PFSK-1 (cell line): Measurements from ENCODE around the gene ZGPAT.

Experiments
- SIN3A ChIP-seq: IDR thresholded peaks from 2 replicates; pipeline ENCODE4 v1.6.1; 2012; ENCODE audit warnings: mild to moderate bottlenecking, low read length, moderate library complexity, borderline replicate concordance; ENCODE audit not compliant: insufficient read depth
- TAF1 ChIP-seq: IDR thresholded peaks from 2 replicates; pipeline ENCODE4 v1.6.1; 2012; ENCODE audit warnings: low read length, control low read depth, borderline replicate concordance; ENCODE audit not compliant: insufficient read depth

- TF ChIP-seq TAF1, result no peak
- no peak for TF ChIP-seq SIN3A
These were observed 31.6 kb downstream of the ZGPAT start, which contains the start of gene SLC2A4RG for GRCh38 chr20:63739130-63740069.
